ENCODE data around the gene RNF207.

GRCh38 chr1:6188466-6188865, 17.5 kb upstream of the RNF207 start:
- TF ChIP-seq CTCF (IDR thresholded peaks at IDR 0.05) (no peak), POLR2A (IDR thresholded peaks at IDR 0.05) (no peak)
